Activated CD4-positive, CD25-positive, alpha-beta regulatory T cell (primary cell): ENCODE measurements around the gene ZNF19.

Experiments used
- DNase-seq, 4 experiments: peaks; one replicate each; lab custom pipeline; 2025; lab: John Stamatoyannopoulos, UW

Gene ZNF19

DNA sequence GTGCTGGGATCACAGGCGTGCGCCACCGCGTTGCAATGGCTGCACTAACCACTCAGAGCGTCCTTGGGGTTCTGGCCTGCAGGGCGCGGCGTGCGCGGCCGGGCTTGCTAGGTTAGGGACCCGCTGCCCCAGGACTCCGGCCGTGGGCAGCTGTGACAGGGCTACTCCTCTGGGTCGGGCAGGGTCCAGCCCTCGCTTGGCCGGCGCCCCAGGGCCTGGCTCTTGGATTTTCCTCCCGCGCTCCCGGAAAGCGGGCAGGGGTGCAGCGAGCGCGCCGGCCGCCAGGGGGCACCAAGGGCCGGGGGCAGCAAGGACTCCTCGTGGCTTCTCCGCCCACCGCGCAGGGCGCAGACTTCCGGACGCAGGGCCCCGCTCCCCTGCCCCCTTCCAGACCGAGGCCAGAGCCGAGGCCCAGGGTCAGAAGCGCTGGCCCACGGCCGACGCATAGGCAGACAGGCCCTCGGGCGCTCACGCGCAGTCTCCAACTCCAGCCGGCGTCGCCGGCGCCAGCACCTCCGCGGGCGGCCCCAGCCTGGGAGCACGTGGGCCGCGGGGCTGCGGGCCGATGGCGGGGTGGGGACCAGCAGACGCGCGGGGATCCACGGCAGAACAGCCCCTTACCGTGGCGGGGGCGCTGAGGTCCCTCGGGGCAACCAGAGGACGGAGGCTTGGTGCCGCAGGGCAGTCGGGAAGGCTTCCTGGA lies 47.6 kb downstream of the ZNF19 start:
- peak in 1 of 4 experiments; percentile 3 for DNase-seq

- no peak for DNase-seq
Measured at GRCh38 chr16:71440669-71441347, 48.3 kb downstream of the ZNF19 start.

- no peak for DNase-seq
Measured at GRCh38 chr16:71439523-71439922, 49.6 kb downstream of the ZNF19 start.

- no peak for DNase-seq
Measured at GRCh38 chr16:71436473-71436872, 52.7 kb downstream of the ZNF19 start.

- DNase-seq, result no peak
Measured at GRCh38 chr16:71432906-71433305, 56.2 kb downstream of the ZNF19 start.

GRCh38 chr16:71431991-71432390 lies 57.1 kb downstream of the ZNF19 start:
- no peak for DNase-seq

DNA sequence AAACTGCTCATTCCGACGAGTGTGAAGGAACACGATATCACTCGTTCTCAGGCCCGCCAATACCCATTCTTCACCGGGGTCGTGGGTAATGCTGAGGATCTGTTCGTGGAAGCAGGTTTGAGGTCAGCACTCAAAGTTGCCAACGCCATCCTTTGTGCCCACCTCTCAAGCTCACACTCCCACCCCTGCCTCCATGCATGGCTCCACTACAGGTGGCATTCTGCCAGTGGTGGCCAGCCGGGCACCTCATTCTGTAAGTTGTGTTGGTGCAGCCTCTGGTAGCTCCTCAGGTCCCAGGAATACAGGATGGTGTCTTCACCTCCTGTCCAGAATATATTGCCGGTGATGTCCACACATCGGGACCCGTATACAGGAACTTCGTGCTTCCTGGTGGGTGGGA lies 57.9 kb downstream of the ZNF19 start:
- DNase-seq, result no peak

DNA sequence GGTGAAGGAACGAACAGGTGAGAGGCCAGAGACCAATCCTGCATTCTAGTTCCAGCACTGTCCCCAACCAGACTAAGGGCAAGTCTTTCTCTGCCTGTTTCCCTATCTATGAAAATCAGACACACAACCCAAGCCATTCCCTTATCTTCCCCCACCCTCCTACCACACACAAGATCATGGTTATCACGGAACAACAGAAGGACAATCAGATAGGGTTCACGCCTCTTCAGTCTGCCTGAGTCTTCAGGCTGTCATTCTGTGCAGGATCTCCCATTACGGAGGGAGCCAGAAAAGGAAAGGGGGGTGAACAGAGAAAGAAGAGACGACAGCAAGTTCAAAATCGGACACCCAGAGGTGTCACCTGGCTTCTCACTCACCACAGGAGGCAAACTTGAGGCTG lies 58.4 kb downstream of the ZNF19 start:
- no peak for DNase-seq

GRCh38 chr16:71429581-71429980 lies 59.5 kb downstream of the ZNF19 start:
- DNase-seq, result no peak

GRCh38 chr16:71428883-71429282 lies 60.2 kb downstream of the ZNF19 start:
- DNase-seq, result no peak

DNA sequence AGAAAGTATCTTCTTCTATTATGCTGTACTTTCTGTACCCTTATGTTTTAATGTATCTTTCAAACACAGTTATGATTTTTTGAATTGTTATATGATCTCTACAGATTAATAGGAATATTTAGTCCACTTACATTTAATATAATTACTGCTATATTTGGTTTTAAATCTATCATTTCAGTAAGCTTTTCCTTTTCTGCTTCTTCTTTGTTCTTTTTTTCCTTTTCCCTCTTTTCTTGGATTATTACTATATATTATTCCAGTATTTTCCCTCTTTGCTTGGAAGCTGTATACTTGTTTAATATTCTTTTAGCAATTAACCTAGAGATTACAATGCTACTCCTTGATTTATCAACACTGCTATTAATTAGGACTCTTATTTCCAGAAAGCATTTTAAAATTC lies 60.7 kb downstream of the ZNF19 start:
- no peak for DNase-seq

GRCh38 chr16:71426880-71427615 lies 62.1 kb downstream of the ZNF19 start:
- no peak for DNase-seq

- no peak for DNase-seq
Measured at GRCh38 chr16:71426069-71426879, 62.9 kb downstream of the ZNF19 start.

GRCh38 chr16:71425746-71426068 lies 63.4 kb downstream of the ZNF19 start:
- DNase-seq, result no peak

GRCh38 chr16:71424626-71425025 lies 64.5 kb downstream of the ZNF19 start:
- DNase-seq, result no peak

DNA sequence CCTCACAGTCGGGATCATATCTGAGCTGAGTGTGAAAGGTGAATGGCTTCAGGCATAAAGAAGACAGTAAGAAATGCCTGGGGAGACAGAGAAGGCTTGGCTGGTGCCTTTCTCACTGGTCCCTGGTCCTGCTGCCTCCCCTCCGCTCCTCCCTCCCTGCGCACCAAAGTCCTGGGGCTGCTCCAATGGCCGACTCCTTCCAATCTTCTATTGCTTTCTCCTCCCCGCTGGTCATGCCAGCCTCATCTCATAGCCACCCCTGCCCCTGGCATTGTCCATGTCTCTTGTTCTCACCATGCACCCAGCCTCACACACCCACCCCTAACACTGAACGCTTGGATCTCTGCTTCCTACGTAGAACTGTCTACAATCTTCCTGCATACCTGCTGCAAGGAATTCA lies 65.3 kb downstream of the ZNF19 start:
- no peak for DNase-seq
